Osteocyte (in vitro differentiated cells): Measurements from ENCODE around the gene TLR6. TPM values are rescaled to one million over a fixed set of nuclear protein-coding genes. Genes with fewer than 3 reads are reported as not detected.

ENCODE experiments used
- DNase-seq: peaks from one replicate; pipeline ENCODE4 v3.0.0; 2021; ENCODE audit warnings: mixed read lengths; ENCODE audit not compliant: unreplicated experiment; ENCODE audit errors: extremely low spot score
- H3K27ac Mint-ChIP-seq: one replicate; pipeline ENCODE4 v1.8.0; 2021; ENCODE audit warnings: mild to moderate bottlenecking, mixed read lengths; ENCODE audit not compliant: unreplicated experiment
- H3K27me3 Mint-ChIP-seq: one replicate; pipeline ENCODE4 v1.8.0; 2021; ENCODE audit warnings: mixed read lengths; ENCODE audit not compliant: unreplicated experiment
- H3K36me3 Mint-ChIP-seq: one replicate; pipeline ENCODE4 v1.8.0; 2021; ENCODE audit warnings: mixed read lengths; ENCODE audit not compliant: unreplicated experiment
- H3K4me1 Mint-ChIP-seq: one replicate; pipeline ENCODE4 v1.8.0; 2021; ENCODE audit warnings: mixed read lengths; ENCODE audit not compliant: unreplicated experiment
- H3K4me3 Mint-ChIP-seq: one replicate; pipeline ENCODE4 v1.8.0; 2021; ENCODE audit warnings: mild to moderate bottlenecking, moderate library complexity, mixed read lengths; ENCODE audit not compliant: unreplicated experiment
- H3K9me3 Mint-ChIP-seq: one replicate; pipeline ENCODE4 v1.8.0; 2021; ENCODE audit warnings: mixed read lengths; ENCODE audit not compliant: unreplicated experiment
- total RNA-seq: library from RNA; stranded (reverse); gene quantifications from 2 replicates; pipeline ENCODE4 v1.2.1, GENCODE V29; 2021
- TF ChIP-seq, protein P1 (sequence below): fragments of 200-600 bp; sonication (generic); IDR thresholded peaks from 2 replicates; pipeline ENCODE4 v1.5.0; 2021; ENCODE audit warnings: antibody characterized with exemption, mild to moderate bottlenecking, moderate library complexity

TLR6 gene
- total RNA-seq, 1 donor from 2014 or later = 2.5 TPM

DNA sequence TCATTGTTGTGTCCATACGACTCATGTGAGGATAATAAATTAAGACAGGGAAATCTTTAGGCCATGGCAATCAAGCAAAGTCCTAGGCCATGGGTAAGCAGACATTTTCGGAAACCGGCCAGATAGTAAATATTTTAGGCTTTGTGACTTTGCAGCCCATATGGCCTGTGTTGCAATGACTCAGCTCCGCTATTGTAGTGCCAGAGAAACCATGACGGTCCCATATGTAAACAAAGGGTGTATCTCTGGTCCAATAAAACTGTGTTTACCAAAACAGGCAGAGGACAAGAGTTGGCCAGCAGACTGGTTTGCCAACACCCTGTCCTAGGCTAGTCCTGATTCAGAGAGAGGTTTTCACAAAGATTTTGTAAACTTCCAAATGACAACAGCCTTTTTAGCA lies 16.0 kb upstream of the TLR6 start:
- Mint-ChIP-seq H3K27ac (peak overlapping the region; percentile 65), H3K4me1 (peaks cover 43% of the 10 kb centered on the region), H3K36me3 (peaks cover 31% of the 10 kb centered on the region), H3K27me3 (no peaks in the 10 kb centered on the region), H3K9me3 (peaks cover 9% of the 10 kb centered on the region), H3K4me3 (no peak overlapping the region)
- DNase-seq = no peak
- TF ChIP-seq, protein P1, sequence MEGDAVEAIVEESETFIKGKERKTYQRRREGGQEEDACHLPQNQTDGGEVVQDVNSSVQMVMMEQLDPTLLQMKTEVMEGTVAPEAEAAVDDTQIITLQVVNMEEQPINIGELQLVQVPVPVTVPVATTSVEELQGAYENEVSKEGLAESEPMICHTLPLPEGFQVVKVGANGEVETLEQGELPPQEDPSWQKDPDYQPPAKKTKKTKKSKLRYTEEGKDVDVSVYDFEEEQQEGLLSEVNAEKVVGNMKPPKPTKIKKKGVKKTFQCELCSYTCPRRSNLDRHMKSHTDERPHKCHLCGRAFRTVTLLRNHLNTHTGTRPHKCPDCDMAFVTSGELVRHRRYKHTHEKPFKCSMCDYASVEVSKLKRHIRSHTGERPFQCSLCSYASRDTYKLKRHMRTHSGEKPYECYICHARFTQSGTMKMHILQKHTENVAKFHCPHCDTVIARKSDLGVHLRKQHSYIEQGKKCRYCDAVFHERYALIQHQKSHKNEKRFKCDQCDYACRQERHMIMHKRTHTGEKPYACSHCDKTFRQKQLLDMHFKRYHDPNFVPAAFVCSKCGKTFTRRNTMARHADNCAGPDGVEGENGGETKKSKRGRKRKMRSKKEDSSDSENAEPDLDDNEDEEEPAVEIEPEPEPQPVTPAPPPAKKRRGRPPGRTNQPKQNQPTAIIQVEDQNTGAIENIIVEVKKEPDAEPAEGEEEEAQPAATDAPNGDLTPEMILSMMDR = no peak

DNA sequence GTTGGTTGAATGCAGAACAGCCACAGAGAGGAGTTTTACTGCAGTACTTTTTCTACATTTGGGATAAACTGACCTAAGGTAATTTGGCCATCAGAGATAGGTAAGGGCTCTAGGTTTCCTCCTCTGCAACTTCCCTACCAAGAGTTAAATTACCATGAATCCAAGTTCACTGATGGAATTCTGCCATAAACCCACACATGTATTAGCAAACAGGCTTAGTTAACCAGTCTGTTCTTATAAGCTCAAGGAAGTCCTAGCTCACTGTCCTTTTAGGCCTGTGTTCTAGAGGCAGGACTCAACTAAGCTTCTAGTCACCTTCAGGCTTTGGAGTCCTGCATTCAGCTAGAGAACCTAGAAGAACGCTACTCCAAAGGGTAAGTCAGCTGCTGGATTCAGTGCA lies 15.0 kb upstream of the TLR6 start:
- Mint-ChIP-seq H3K27ac (no peak overlapping the region), H3K4me1 (peaks cover 50% of the 10 kb centered on the region), H3K9me3 (peaks cover 9% of the 10 kb centered on the region), H3K27me3 (no peaks in the 10 kb centered on the region), H3K36me3 (peaks cover 26% of the 10 kb centered on the region), H3K4me3 (no peak overlapping the region)
- TF ChIP-seq, protein P1 = no peak
- no peak for DNase-seq

GRCh38 chr4:38870098-38870808 lies 13.6 kb upstream of the TLR6 start:
- no peak overlapping the region for H3K4me3 Mint-ChIP-seq
- H3K36me3 Mint-ChIP-seq = peaks cover 23% of the 10 kb centered on the region
- TF ChIP-seq, protein P1 = no peak
- peak overlapping the region; percentile 97 for H3K27ac Mint-ChIP-seq
- H3K9me3 Mint-ChIP-seq = peaks cover 9% of the 10 kb centered on the region
- H3K4me1 Mint-ChIP-seq = peaks cover 51% of the 10 kb centered on the region
- no peaks in the 10 kb centered on the region for H3K27me3 Mint-ChIP-seq
- DNase-seq = no peak

GRCh38 chr4:38869511-38869910 lies 12.9 kb upstream of the TLR6 start:
- peaks cover 51% of the 10 kb centered on the region for H3K4me1 Mint-ChIP-seq
- peak overlapping the region; percentile 89 for H3K4me3 Mint-ChIP-seq
- TF ChIP-seq, protein P1 = no peak
- H3K27me3 Mint-ChIP-seq = no peaks in the 10 kb centered on the region
- H3K27ac Mint-ChIP-seq = peak overlapping the region; percentile 97
- no peak for DNase-seq
- peaks cover 19% of the 10 kb centered on the region for H3K36me3 Mint-ChIP-seq
- peaks cover 2% of the 10 kb centered on the region for H3K9me3 Mint-ChIP-seq

DNA sequence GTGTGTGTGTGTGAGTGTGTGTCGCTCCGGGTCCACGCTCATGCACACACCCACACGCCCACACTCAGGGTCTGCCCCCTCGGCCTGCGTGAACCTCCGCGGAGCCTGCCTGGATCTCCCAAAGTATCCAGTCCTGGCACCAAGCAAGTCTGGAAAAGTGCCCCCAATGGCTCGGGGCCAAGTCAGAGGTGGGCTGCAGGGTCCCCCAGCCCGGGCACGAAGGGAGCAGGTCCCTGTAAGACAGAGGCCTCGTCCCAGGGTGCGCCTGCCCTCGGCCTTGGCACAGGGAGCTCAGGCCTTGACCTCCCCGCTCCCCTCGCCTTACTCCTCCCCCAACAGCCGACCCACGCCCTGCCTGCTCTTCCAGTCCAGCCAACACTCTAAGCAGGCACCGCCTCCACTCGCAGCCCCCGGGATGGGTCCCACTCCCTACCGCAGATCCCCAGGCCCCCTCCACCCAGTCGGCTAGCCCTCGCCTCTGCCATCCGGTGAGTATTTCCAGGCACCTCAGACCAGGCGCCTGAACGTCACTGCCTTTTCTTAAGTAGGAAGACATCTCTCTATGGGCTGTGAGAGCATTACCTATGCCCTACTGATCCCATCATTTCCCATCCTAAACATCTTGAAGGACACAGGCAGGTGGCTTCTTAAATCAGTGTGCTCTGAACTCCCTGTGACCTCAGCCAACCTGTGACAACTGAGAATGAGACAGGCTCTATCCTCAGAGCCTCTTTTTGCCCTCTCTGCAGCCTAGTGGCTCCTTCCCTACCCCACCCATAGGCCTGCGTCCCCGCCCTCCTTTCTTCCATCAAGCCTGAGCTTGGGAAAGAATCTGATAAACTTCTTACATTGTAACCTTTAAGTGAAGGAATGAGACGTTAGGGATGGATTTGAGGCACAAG lies 11.7 kb upstream of the TLR6 start:
- H3K27me3 Mint-ChIP-seq = no peaks in the 10 kb centered on the region
- no peaks in the 10 kb centered on the region for H3K9me3 Mint-ChIP-seq
- peaks cover 46% of the 10 kb centered on the region for H3K4me1 Mint-ChIP-seq
- peaks cover 12% of the 10 kb centered on the region for H3K36me3 Mint-ChIP-seq
- peak overlapping the region; percentile 97 for H3K27ac Mint-ChIP-seq
- DNase-seq = no peak
- H3K4me3 Mint-ChIP-seq = peak overlapping the region; percentile 89
- TF ChIP-seq, protein P1 = no peak
